K562 (cell line): ENCODE measurements around the gene TTC28. TPM values are rescaled to one million over a fixed set of nuclear protein-coding genes. Genes with fewer than 3 reads are reported as not detected.

Source experiments
- ATAC-seq: fragments of 200-7000 bp; cut with Tn5 transposase; 3 replicates; pipeline ENCODE4 v1.9.1; 2020; ENCODE audit warnings: moderate library complexity
- BruUV-seq: library from RNA; stranded (reverse); fragments of 400-500 nt; replicated peaks from 2 replicates; lab custom pipeline; 2021; lab: Mats Ljungman, UMichigan
- CTCF ChIA-PET: fragments of 300-600 bp; formaldehyde crosslinking; extraction: SDS; loops from one replicate; lab custom pipeline; 2021; ENCODE audit warnings: low intra/inter-chr PET ratio; lab: Yijun Ruan, JAX
- POLR2A ChIA-PET: fragments of 300-600, 350-650 bp; sonication (Branson Sonifier 250); formaldehyde crosslinking; extraction: SDS; loops from one replicate; lab custom pipeline; 2021; ENCODE audit warnings: antibody characterized with exemption, inconsistent platforms; lab: Yijun Ruan, JAX
- DNase-seq, 4 experiments: peaks; one replicate each; pipeline versions ENCODE4 v3.0.0 to v3.0.0-alpha.2; 2011 to 2018; ENCODE audit warnings: low spot score in 3 of 4, mixed read lengths in 3 of 4; ENCODE audit errors: extremely low read depth in 1 of 4
- FAIRE-seq: peaks from 2 replicates; lab custom pipeline; 2011; peaks lifted over from hg19 to GRCh38; lab: Jason Lieb, UNC
- H2AFZ ChIP-seq: 2 replicates; pipeline ENCODE4 v1.6.0; 2011; ENCODE audit warnings: low read depth, low read length, control low read depth, inconsistent platforms
- H3K27ac ChIP-seq: fragments of 200-600 bp; 3 replicates; pipeline ENCODE4 v1.8.0; 2011; ENCODE audit warnings: low read depth, mild to moderate bottlenecking, control low read depth, inconsistent platforms, low read length, moderate library complexity, mixed read lengths; ENCODE audit errors: extremely low read depth
- H3K27me3 ChIP-seq, 2 experiments: fragments of 300-600 bp in 1 of 2; 2 replicates in 1 of 2; 3 replicates in 1 of 2; pipeline versions ENCODE4 v1.6.0 to v1.8.0; 2011; ENCODE audit warnings: inconsistent platforms in 2 of 2, low read length in 2 of 2, mild to moderate bottlenecking in 1 of 2, mixed read lengths in 1 of 2, moderate library complexity in 1 of 2; ENCODE audit not compliant: control insufficient read depth in 2 of 2, insufficient read depth in 2 of 2
- H3K36me3 ChIP-seq: fragments of 300-600 bp; 3 replicates; pipeline ENCODE4 v1.8.0; 2011; ENCODE audit warnings: mild to moderate bottlenecking, low read length, inconsistent platforms; ENCODE audit not compliant: control insufficient read depth, insufficient read depth
- H3K4me1 ChIP-seq, 2 experiments: fragments of 200-600 bp in 1 of 2; replicated peaks in 1 of 2; 2 replicates in 1 of 2; 3 replicates in 1 of 2; pipeline versions ENCODE4 v1.5.1 to v1.8.0; 2011; ENCODE audit warnings: inconsistent platforms in 2 of 2, low read length in 2 of 2, mild to moderate bottlenecking in 1 of 2, mixed read lengths in 1 of 2, moderate library complexity in 1 of 2; ENCODE audit not compliant: control insufficient read depth in 2 of 2, insufficient read depth in 2 of 2
- H3K4me2 ChIP-seq: 2 replicates; pipeline ENCODE4 v1.6.1; 2011; ENCODE audit warnings: low read length, control low read depth, inconsistent platforms, mixed read lengths; ENCODE audit not compliant: insufficient read depth
- H3K4me3 ChIP-seq: fragments of 200-600 bp; sonication (generic), shearing (Covaris generic); 2 replicates; pipeline ENCODE4 v1.5.1; 2016; ENCODE audit warnings: control low read depth, inconsistent platforms
- H3K79me2 ChIP-seq: fragments of 200-600 bp; 3 replicates; pipeline ENCODE4 v1.8.0; 2011; ENCODE audit warnings: low read length, inconsistent platforms; ENCODE audit not compliant: control insufficient read depth, insufficient read depth
- H3K9ac ChIP-seq, 2 experiments: 2 replicates each; pipeline versions ENCODE4 v1.6.0 to v1.6.1; 2011; ENCODE audit warnings: low read depth in 2 of 2, low read length in 2 of 2, control low read depth in 1 of 2, inconsistent platforms in 1 of 2, mild to moderate bottlenecking in 1 of 2, mixed read lengths in 1 of 2; ENCODE audit not compliant: insufficient read depth in 1 of 2
- H3K9me1 ChIP-seq: one replicate; pipeline ENCODE4 v1.6.0; 2011; ENCODE audit warnings: inconsistent platforms, mild to moderate bottlenecking, low read length, moderate library complexity; ENCODE audit not compliant: control insufficient read depth, insufficient read depth
- H3K9me3 ChIP-seq: replicated peaks from 2 replicates; pipeline ENCODE4 v1.5.1; 2011; ENCODE audit warnings: low read depth, low read length, inconsistent platforms; ENCODE audit not compliant: control insufficient read depth, insufficient read depth
- H4K20me1 ChIP-seq: replicated peaks from 2 replicates; pipeline ENCODE4 v1.6.1; 2011; ENCODE audit warnings: low read length, inconsistent platforms, mixed read lengths; ENCODE audit not compliant: control insufficient read depth, insufficient read depth
- ARHGAP35 ChIP-seq: fragments of 450-650 bp; IDR thresholded peaks from 2 replicates; pipeline ENCODE4 v1.6.1; 2018; ENCODE audit not compliant: partially characterized antibody
- ARID2 ChIP-seq: fragments of 450-650 bp; IDR thresholded peaks from 2 replicates; pipeline ENCODE4 v1.6.1; 2017; ENCODE audit warnings: antibody characterized with exemption, mild to moderate bottlenecking
- ARNT ChIP-seq, 2 experiments: fragments of 450-650 bp; IDR thresholded peaks; 2 replicates each; pipeline ENCODE4 v1.6.1; 2016; ENCODE audit warnings: mild to moderate bottlenecking in 1 of 2
- CBFA2T3 ChIP-seq: fragments of 450-650 bp; IDR thresholded peaks from 2 replicates; pipeline ENCODE4 v1.6.1; 2017
- GATAD2A ChIP-seq: fragments of 450-650 bp; IDR thresholded peaks from 2 replicates; pipeline ENCODE4 v1.6.1; 2017
- IRF9 ChIP-seq: fragments of 450-650 bp; IDR thresholded peaks from 2 replicates; pipeline ENCODE4 v1.6.1; 2016; ENCODE audit warnings: missing biosample characterization, missing genetic modification characterization
- RBM14 ChIP-seq: fragments of 200-400 bp; formaldehyde crosslinking; IDR thresholded peaks from 2 replicates; pipeline ENCODE4 v1.6.1; 2018; ENCODE audit warnings: low read depth, mild to moderate bottlenecking, low read length, moderate library complexity, borderline replicate concordance; ENCODE audit not compliant: insufficient read depth
- RCOR1 ChIP-seq, 2 experiments: IDR thresholded peaks; 2 replicates each; pipeline ENCODE4 v1.6.1; 2012; ENCODE audit warnings: low read depth in 2 of 2, low read length in 2 of 2, borderline replicate concordance in 1 of 2, improper control_type of control experiment in 1 of 2
- STAT6 ChIP-seq: sonication (generic); formaldehyde crosslinking; IDR thresholded peaks from 2 replicates; pipeline ENCODE4 v1.8.1; 2023; ENCODE audit warnings: mild to moderate bottlenecking, missing genetic modification reagents
- TRIM25 ChIP-seq: fragments of 450-650 bp; IDR thresholded peaks from 2 replicates; pipeline ENCODE4 v1.7.0; 2016; ENCODE audit warnings: borderline replicate concordance
- ZNF384 ChIP-seq: IDR thresholded peaks from 2 replicates; pipeline ENCODE4 v1.6.1; 2012; ENCODE audit warnings: low read depth, low read length, improper control_type of control experiment
- ZNF586 ChIP-seq: fragments of 450-650 bp; formaldehyde crosslinking; conservative IDR thresholded peaks from 2 replicates; pipeline ENCODE4 v1.4.0; 2020; ENCODE audit warnings: mild to moderate bottlenecking, moderate library complexity
- WGBS: fragments of 100-300 bp; shearing (Covaris generic); methylation state at CpG from one replicate; pipeline ENCODE4 v1.1.6; 2016; ENCODE audit warnings: low coverage, mixed read lengths; ENCODE audit not compliant: insufficient coverage; ENCODE audit errors: missing lambda C conversion rate; 5-methylcytosine and 5-hydroxymethylcytosine counted together
- in situ Hi-C: fragments of 300-500 bp; cut with MboI; formaldehyde crosslinking; loops from 4 replicates; pipeline ENCODE4 v1.15.0; 2018; ENCODE audit warnings: inconsistent platforms, mixed read lengths
- intact Hi-C: fragments of 100-400 bp; cut with micrococcal nuclease; formaldehyde crosslinking; loops from 2 replicates; pipeline ENCODE4 v1.14.2; 2022
- polyA plus RNA-seq, 8 experiments: library from polyadenylated mRNA; depleted of rRNA in 4 of 8; stranded (reverse) in 5 of 8; unstranded in 3 of 8; fragments of >200 nt; fragmentation: Nextera tagmentation in 2 of 8; fragmentation: Illumina TruSeq in 1 of 8; extraction: Ambion mirVana in 2 of 8; extraction: Trizol in 1 of 8; gene quantifications; 2 replicates each; pipeline versions ENCODE4 v1.2.1 to v1.2.3, GENCODE V29; 2011 to 2014; ENCODE audit warnings: inconsistent platforms in 1 of 8, missing spikeins in 1 of 8
- total RNA-seq, 7 experiments: library from RNA; depleted of rRNA in 6 of 7; stranded (reverse); fragments of >200 nt in 6 of 7; fragmentation: Illumina TruSeq in 2 of 7; extraction: Trizol in 2 of 7; gene quantifications; 2 replicates each; pipeline versions ENCODE4 v1.2.1 to v1.2.3, GENCODE V29; 2011 to 2021; ENCODE audit warnings: low replicate concordance in 1 of 7

TTC28 gene
- total and polyA plus RNA-seq, 9 of the 15 experiments (the other 6 are each of a cell fraction or from before 2014, with no cell fraction given), result 0.22 to 10.7 (median 3.1) TPM

GRCh38 chr22:28444659-28445058 lies 235.0 kb downstream of the TTC28 start:
- WGBS, result 48% methylated on average over 5 of the region's 5 CpGs
- no peaks in the 10 kb centered on the region for H4K20me1 ChIP-seq
- no peaks in the 10 kb centered on the region for H3K27me3 ChIP-seq
- DNase-seq (no peak), FAIRE-seq (no peak), ATAC-seq (no peak)
- H3K27ac ChIP-seq, result no peak overlapping the region
- no peaks in the 10 kb centered on the region; the same call in 1 of the 3 replicates for H3K79me2 ChIP-seq
- H3K4me1 ChIP-seq, result peaks cover 8 to 12% of the 10 kb centered on the region in 2 experiments; a peak in 3 of 5 replicates
- no TSS peak for BruUV-seq
- intact Hi-C loops, result loop anchor here (5.0 to 10.0 kb wide), 3 partner anchors 148 to 420 kb away; no protein-coding TSS in a partner anchor
- in situ Hi-C loops, result loop anchor here (10.0 kb wide), 1 partner anchor 420 kb away; no protein-coding TSS in a partner anchor
- no peak overlapping the region for H3K9ac ChIP-seq
- CTCF ChIA-PET, result no interaction called here
- H3K4me2 ChIP-seq, result no peak overlapping the region
- TF ChIP-seq ARNT (IDR thresholded peaks at IDR 0.05) (no peak), RCOR1 (IDR thresholded peaks at IDR 0.05; ENCODE audit: borderline replicate concordance in 1 of 2, low read depth in 2 of 2, low read length in 2 of 2) (no peak), ZNF586 (no peak), ZNF384 (no peak), RBM14 (no peak), ARHGAP35 (no peak), ARID2 (no peak), GATAD2A (no peak), STAT6 (CRISPR knock-in tag) (no peak), IRF9 (tag) (no peak), CBFA2T3 (no peak), TRIM25 (no peak)
- no peak overlapping the region for H3K4me3 ChIP-seq
- H2AFZ ChIP-seq, result no peak overlapping the region
- POLR2A ChIA-PET, result no interaction called here
- H3K9me1 ChIP-seq, result no peaks in the 10 kb centered on the region
- H3K9me3 ChIP-seq, result no peaks in the 10 kb centered on the region
- H3K36me3 ChIP-seq, result no peaks in the 10 kb centered on the region
